WTC11 (cell line): Measurements from ENCODE around the gene MYLK. TPM values are rescaled to one million over a fixed set of nuclear protein-coding genes. Genes with fewer than 3 reads are reported as not detected.

Experiments used
- ATAC-seq: fragments of 200-7000 bp; cut with Tn5 transposase; 2 replicates; pipeline ENCODE4 v1.10.0; 2021; ENCODE audit warnings: mild to moderate bottlenecking, moderate library complexity
- CTCF ChIA-PET: fragments of 300-600 bp; sonication (Branson Sonifier 250); formaldehyde crosslinking; loops from one replicate; lab custom pipeline; 2021; ENCODE audit warnings: antibody characterized with exemption; lab: Charles Lee
- POLR2A ChIA-PET: fragments of 350-600 bp; sonication (Branson Sonifier 250); formaldehyde crosslinking; loops from one replicate; lab custom pipeline; 2021; ENCODE audit warnings: antibody characterized with exemption; lab: Charles Lee
- DNase-seq: peaks from one replicate; pipeline ENCODE4 v3.0.0; 2021; ENCODE audit warnings: low spot score
- H3K27ac Mint-ChIP-seq: 2 replicates; pipeline ENCODE4 v1.8.0; 2021; ENCODE audit warnings: mixed read lengths
- H3K27me3 Mint-ChIP-seq: 2 replicates; pipeline ENCODE4 v1.8.0; 2021; ENCODE audit warnings: low read depth, mild to moderate bottlenecking, moderate library complexity, mixed read lengths
- H3K36me3 Mint-ChIP-seq: 2 replicates; pipeline ENCODE4 v1.8.0; 2021; ENCODE audit warnings: mixed read lengths
- H3K4me1 Mint-ChIP-seq: 2 replicates; pipeline ENCODE4 v1.8.0; 2022; ENCODE audit warnings: mixed read lengths
- H3K4me3 Mint-ChIP-seq: 2 replicates; pipeline ENCODE4 v1.8.0; 2021; ENCODE audit warnings: mild to moderate bottlenecking, moderate library complexity, mixed read lengths
- H3K9me3 Mint-ChIP-seq: 2 replicates; pipeline ENCODE4 v1.8.0; 2021; ENCODE audit warnings: mixed read lengths
- FOXJ3 ChIP-seq: sonication (generic); formaldehyde crosslinking; IDR thresholded peaks from 2 replicates; pipeline ENCODE4 v1.9.0; 2021; ENCODE audit warnings: missing genetic modification reagents, mild to moderate bottlenecking, borderline replicate concordance
- FOXP1 ChIP-seq: sonication (generic); formaldehyde crosslinking; IDR thresholded peaks from 2 replicates; pipeline ENCODE4 v1.8.0; 2022; ENCODE audit warnings: missing genetic modification reagents, mild to moderate bottlenecking, moderate library complexity, borderline replicate concordance
- KAT7 ChIP-seq: sonication (generic); formaldehyde crosslinking; IDR thresholded peaks from 2 replicates; pipeline ENCODE4 v1.8.1; 2023; ENCODE audit warnings: missing genetic modification reagents, mild to moderate bottlenecking, borderline replicate concordance
- NFYB ChIP-seq: sonication (generic); formaldehyde crosslinking; conservative IDR thresholded peaks from 2 replicates; pipeline ENCODE4 v1.8.0; 2022; ENCODE audit warnings: low read depth, missing genetic modification reagents
- PRRX2 ChIP-seq: fragments of 250-450 bp; sonication (Bioruptor Pico); IDR thresholded peaks from 2 replicates; pipeline ENCODE4 v1.8.0; 2021; ENCODE audit warnings: mild to moderate bottlenecking
- TP53 ChIP-seq: sonication (generic); formaldehyde crosslinking; IDR thresholded peaks from 2 replicates; pipeline ENCODE4 v1.8.1; 2023; ENCODE audit warnings: mild to moderate bottlenecking, missing genetic modification reagents
- ZBTB21 ChIP-seq: sonication (generic); formaldehyde crosslinking; IDR thresholded peaks from 2 replicates; pipeline ENCODE4 v1.8.1; 2023; ENCODE audit warnings: mild to moderate bottlenecking, missing genetic modification reagents, borderline replicate concordance
- ZNF219 ChIP-seq: sonication (generic); formaldehyde crosslinking; IDR thresholded peaks from 2 replicates; pipeline ENCODE4 v1.8.0; 2023; ENCODE audit warnings: missing genetic modification reagents, mild to moderate bottlenecking, borderline replicate concordance
- ZNF263 ChIP-seq: sonication (generic); formaldehyde crosslinking; IDR thresholded peaks from 2 replicates; pipeline ENCODE4 v1.8.1; 2022; ENCODE audit warnings: low read depth, mild to moderate bottlenecking, moderate library complexity, missing genetic modification reagents
- total RNA-seq: library from RNA; stranded (reverse); gene quantifications from 3 replicates; pipeline ENCODE4 v1.2.3, GENCODE V29; 2021
- TF ChIP-seq, protein P1 (sequence below): sonication (generic); formaldehyde crosslinking; IDR thresholded peaks from 2 replicates; pipeline ENCODE4 v1.8.0; 2022; ENCODE audit warnings: mild to moderate bottlenecking, missing genetic modification reagents
- TF ChIP-seq, protein P2 (sequence below): fragments of 250-450 bp; sonication (Bioruptor Pico); IDR thresholded peaks from 2 replicates; pipeline ENCODE4 v1.9.0; 2021; ENCODE audit warnings: mild to moderate bottlenecking, borderline replicate concordance
- TF ChIP-seq, protein P3 (sequence below): sonication (generic); formaldehyde crosslinking; IDR thresholded peaks from 2 replicates; pipeline ENCODE4 v1.8.1; 2023; ENCODE audit warnings: mild to moderate bottlenecking, missing genetic modification reagents
- TF ChIP-seq, protein P4 (sequence below): sonication (generic); formaldehyde crosslinking; IDR thresholded peaks from 2 replicates; pipeline ENCODE4 v1.8.0; 2023; ENCODE audit warnings: missing genetic modification reagents, mild to moderate bottlenecking, borderline replicate concordance
- TF ChIP-seq, protein P5 (sequence below): sonication (generic); formaldehyde crosslinking; IDR thresholded peaks from 2 replicates; pipeline ENCODE4 v1.8.0; 2022; ENCODE audit warnings: mild to moderate bottlenecking, missing genetic modification reagents
- TF ChIP-seq, protein P6 (sequence below): fragments of 200-600 bp; IDR thresholded peaks from 2 replicates; pipeline ENCODE4 v1.8.0; 2022; ENCODE audit warnings: antibody characterized with exemption
- TF ChIP-seq, protein P7 (sequence below): sonication (generic); formaldehyde crosslinking; IDR thresholded peaks from 2 replicates; pipeline ENCODE4 v1.8.1; 2022; ENCODE audit warnings: mild to moderate bottlenecking, moderate library complexity, missing genetic modification reagents
- TF ChIP-seq, protein P8 (sequence below): fragments of 250-450 bp; sonication (Bioruptor Pico); IDR thresholded peaks from 2 replicates; pipeline ENCODE4 v2.1.2; 2022; ENCODE audit warnings: mild to moderate bottlenecking, moderate library complexity
- TF ChIP-seq, protein P9 (sequence below): sonication (generic); formaldehyde crosslinking; IDR thresholded peaks from 2 replicates; pipeline ENCODE4 v1.8.1; 2022; ENCODE audit warnings: missing genetic modification reagents, borderline replicate concordance

The MYLK gene
- total RNA-seq, 1 experiment from 2014 or later, result 10.4 TPM

DNA sequence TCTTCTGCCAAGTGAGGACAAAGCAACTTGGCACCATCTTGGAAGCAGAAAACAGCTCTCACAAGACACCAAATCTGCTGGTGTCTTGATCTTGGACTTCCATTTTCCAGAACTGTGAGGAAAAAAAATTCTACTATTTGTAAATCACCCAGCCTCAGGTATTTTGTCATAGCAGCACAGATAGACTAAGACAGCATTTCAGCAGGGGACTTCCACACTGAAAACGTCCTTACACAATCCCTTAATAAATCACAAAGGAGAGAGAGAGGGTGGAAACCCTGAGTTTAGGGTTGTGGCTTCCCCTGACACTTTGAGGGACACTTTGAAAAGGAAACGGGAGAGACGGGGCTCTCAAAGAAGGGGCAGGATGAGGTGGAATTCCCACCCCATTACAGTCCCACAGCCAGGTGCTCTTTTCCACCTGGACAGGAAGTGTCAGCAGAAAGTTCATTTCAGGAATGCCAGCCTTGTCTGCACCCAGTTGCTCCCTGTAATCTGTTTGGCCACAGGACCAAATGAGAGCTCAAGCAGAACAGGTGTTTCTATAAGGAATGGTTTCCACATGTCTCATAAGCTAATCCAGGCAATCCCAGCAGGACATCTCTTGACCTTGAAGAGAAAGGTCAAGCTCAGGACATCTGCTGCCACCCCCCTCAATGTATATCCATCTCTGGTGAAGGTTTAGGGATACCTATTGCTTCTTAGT, 51.3 kb downstream of the MYLK start:
- Mint-ChIP-seq H3K9me3 (peaks cover 31% of the 10 kb centered on the region), H3K4me3 (no peak overlapping the region), H3K36me3 (peaks cover 17% of the 10 kb centered on the region), H3K27me3 (no peaks in the 10 kb centered on the region; the same call in 1 of the 2 replicates), H3K27ac (no peak overlapping the region), H3K4me1 (peaks cover 10% of the 10 kb centered on the region)
- DNase-seq (no peak), ATAC-seq (no peak)
- CTCF ChIA-PET, result interaction anchor here (1.1 kb wide), 1 partner anchor 29 kb away, joined by 3 read pairs; no protein-coding TSS in a partner anchor
- POLR2A ChIA-PET, result no interaction called here
- TF ChIP-seq, protein P1, sequence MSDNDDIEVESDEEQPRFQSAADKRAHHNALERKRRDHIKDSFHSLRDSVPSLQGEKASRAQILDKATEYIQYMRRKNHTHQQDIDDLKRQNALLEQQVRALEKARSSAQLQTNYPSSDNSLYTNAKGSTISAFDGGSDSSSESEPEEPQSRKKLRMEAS (CRISPR knock-in tag), result no peak
- no peak for TF ChIP-seq KAT7 (CRISPR knock-in tag)
- TF ChIP-seq, protein P2, sequence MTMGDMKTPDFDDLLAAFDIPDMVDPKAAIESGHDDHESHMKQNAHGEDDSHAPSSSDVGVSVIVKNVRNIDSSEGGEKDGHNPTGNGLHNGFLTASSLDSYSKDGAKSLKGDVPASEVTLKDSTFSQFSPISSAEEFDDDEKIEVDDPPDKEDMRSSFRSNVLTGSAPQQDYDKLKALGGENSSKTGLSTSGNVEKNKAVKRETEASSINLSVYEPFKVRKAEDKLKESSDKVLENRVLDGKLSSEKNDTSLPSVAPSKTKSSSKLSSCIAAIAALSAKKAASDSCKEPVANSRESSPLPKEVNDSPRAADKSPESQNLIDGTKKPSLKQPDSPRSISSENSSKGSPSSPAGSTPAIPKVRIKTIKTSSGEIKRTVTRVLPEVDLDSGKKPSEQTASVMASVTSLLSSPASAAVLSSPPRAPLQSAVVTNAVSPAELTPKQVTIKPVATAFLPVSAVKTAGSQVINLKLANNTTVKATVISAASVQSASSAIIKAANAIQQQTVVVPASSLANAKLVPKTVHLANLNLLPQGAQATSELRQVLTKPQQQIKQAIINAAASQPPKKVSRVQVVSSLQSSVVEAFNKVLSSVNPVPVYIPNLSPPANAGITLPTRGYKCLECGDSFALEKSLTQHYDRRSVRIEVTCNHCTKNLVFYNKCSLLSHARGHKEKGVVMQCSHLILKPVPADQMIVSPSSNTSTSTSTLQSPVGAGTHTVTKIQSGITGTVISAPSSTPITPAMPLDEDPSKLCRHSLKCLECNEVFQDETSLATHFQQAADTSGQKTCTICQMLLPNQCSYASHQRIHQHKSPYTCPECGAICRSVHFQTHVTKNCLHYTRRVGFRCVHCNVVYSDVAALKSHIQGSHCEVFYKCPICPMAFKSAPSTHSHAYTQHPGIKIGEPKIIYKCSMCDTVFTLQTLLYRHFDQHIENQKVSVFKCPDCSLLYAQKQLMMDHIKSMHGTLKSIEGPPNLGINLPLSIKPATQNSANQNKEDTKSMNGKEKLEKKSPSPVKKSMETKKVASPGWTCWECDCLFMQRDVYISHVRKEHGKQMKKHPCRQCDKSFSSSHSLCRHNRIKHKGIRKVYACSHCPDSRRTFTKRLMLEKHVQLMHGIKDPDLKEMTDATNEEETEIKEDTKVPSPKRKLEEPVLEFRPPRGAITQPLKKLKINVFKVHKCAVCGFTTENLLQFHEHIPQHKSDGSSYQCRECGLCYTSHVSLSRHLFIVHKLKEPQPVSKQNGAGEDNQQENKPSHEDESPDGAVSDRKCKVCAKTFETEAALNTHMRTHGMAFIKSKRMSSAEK (CRISPR knock-in tag), result no peak
- TF ChIP-seq, protein P3, sequence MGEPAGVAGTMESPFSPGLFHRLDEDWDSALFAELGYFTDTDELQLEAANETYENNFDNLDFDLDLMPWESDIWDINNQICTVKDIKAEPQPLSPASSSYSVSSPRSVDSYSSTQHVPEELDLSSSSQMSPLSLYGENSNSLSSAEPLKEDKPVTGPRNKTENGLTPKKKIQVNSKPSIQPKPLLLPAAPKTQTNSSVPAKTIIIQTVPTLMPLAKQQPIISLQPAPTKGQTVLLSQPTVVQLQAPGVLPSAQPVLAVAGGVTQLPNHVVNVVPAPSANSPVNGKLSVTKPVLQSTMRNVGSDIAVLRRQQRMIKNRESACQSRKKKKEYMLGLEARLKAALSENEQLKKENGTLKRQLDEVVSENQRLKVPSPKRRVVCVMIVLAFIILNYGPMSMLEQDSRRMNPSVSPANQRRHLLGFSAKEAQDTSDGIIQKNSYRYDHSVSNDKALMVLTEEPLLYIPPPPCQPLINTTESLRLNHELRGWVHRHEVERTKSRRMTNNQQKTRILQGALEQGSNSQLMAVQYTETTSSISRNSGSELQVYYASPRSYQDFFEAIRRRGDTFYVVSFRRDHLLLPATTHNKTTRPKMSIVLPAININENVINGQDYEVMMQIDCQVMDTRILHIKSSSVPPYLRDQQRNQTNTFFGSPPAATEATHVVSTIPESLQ (CRISPR knock-in tag), result no peak
- TF ChIP-seq, protein P4, sequence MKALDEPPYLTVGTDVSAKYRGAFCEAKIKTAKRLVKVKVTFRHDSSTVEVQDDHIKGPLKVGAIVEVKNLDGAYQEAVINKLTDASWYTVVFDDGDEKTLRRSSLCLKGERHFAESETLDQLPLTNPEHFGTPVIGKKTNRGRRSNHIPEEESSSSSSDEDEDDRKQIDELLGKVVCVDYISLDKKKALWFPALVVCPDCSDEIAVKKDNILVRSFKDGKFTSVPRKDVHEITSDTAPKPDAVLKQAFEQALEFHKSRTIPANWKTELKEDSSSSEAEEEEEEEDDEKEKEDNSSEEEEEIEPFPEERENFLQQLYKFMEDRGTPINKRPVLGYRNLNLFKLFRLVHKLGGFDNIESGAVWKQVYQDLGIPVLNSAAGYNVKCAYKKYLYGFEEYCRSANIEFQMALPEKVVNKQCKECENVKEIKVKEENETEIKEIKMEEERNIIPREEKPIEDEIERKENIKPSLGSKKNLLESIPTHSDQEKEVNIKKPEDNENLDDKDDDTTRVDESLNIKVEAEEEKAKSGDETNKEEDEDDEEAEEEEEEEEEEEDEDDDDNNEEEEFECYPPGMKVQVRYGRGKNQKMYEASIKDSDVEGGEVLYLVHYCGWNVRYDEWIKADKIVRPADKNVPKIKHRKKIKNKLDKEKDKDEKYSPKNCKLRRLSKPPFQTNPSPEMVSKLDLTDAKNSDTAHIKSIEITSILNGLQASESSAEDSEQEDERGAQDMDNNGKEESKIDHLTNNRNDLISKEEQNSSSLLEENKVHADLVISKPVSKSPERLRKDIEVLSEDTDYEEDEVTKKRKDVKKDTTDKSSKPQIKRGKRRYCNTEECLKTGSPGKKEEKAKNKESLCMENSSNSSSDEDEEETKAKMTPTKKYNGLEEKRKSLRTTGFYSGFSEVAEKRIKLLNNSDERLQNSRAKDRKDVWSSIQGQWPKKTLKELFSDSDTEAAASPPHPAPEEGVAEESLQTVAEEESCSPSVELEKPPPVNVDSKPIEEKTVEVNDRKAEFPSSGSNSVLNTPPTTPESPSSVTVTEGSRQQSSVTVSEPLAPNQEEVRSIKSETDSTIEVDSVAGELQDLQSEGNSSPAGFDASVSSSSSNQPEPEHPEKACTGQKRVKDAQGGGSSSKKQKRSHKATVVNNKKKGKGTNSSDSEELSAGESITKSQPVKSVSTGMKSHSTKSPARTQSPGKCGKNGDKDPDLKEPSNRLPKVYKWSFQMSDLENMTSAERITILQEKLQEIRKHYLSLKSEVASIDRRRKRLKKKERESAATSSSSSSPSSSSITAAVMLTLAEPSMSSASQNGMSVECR (CRISPR knock-in tag), result no peak
- TF ChIP-seq, protein P5, sequence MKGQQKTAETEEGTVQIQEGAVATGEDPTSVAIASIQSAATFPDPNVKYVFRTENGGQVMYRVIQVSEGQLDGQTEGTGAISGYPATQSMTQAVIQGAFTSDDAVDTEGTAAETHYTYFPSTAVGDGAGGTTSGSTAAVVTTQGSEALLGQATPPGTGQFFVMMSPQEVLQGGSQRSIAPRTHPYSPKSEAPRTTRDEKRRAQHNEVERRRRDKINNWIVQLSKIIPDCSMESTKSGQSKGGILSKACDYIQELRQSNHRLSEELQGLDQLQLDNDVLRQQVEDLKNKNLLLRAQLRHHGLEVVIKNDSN, result no peak
- no peak for TF ChIP-seq FOXP1 (CRISPR knock-in tag)
- no peak for TF ChIP-seq FOXJ3
- TF ChIP-seq, protein P6, sequence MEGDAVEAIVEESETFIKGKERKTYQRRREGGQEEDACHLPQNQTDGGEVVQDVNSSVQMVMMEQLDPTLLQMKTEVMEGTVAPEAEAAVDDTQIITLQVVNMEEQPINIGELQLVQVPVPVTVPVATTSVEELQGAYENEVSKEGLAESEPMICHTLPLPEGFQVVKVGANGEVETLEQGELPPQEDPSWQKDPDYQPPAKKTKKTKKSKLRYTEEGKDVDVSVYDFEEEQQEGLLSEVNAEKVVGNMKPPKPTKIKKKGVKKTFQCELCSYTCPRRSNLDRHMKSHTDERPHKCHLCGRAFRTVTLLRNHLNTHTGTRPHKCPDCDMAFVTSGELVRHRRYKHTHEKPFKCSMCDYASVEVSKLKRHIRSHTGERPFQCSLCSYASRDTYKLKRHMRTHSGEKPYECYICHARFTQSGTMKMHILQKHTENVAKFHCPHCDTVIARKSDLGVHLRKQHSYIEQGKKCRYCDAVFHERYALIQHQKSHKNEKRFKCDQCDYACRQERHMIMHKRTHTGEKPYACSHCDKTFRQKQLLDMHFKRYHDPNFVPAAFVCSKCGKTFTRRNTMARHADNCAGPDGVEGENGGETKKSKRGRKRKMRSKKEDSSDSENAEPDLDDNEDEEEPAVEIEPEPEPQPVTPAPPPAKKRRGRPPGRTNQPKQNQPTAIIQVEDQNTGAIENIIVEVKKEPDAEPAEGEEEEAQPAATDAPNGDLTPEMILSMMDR, result no peak
- TF ChIP-seq NFYB (CRISPR knock-in tag), result no peak
- TF ChIP-seq ZNF219 (CRISPR knock-in tag), result no peak
- TF ChIP-seq, protein P7, sequence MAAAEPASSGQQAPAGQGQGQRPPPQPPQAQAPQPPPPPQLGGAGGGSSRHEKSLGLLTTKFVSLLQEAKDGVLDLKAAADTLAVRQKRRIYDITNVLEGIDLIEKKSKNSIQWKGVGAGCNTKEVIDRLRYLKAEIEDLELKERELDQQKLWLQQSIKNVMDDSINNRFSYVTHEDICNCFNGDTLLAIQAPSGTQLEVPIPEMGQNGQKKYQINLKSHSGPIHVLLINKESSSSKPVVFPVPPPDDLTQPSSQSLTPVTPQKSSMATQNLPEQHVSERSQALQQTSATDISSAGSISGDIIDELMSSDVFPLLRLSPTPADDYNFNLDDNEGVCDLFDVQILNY (CRISPR knock-in tag), result no peak
- TF ChIP-seq, protein P8, sequence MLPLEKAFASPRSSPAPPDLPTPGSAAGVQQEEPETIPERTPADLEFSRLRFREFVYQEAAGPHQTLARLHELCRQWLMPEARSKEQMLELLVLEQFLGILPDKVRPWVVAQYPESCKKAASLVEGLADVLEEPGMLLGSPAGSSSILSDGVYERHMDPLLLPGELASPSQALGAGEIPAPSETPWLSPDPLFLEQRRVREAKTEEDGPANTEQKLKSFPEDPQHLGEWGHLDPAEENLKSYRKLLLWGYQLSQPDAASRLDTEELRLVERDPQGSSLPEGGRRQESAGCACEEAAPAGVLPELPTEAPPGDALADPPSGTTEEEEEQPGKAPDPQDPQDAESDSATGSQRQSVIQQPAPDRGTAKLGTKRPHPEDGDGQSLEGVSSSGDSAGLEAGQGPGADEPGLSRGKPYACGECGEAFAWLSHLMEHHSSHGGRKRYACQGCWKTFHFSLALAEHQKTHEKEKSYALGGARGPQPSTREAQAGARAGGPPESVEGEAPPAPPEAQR (CRISPR knock-in tag), result no peak
- no peak for TF ChIP-seq PRRX2
- TF ChIP-seq ZNF263 (CRISPR knock-in tag), result no peak
- TF ChIP-seq, protein P9, sequence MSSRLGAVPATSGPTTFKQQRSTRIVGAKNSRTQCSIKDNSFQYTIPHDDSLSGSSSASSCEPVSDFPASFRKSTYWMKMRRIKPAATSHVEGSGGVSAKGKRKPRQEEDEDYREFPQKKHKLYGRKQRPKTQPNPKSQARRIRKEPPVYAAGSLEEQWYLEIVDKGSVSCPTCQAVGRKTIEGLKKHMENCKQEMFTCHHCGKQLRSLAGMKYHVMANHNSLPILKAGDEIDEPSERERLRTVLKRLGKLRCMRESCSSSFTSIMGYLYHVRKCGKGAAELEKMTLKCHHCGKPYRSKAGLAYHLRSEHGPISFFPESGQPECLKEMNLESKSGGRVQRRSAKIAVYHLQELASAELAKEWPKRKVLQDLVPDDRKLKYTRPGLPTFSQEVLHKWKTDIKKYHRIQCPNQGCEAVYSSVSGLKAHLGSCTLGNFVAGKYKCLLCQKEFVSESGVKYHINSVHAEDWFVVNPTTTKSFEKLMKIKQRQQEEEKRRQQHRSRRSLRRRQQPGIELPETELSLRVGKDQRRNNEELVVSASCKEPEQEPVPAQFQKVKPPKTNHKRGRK, result no peak
- TF ChIP-seq ZBTB21, result no peak
- TF ChIP-seq TP53 (CRISPR knock-in tag), result no peak
